GM12892 (cell line): ENCODE data around the gene CCDC60.

Source experiments
- POLR2A ChIP-seq: IDR thresholded peaks from 2 replicates; pipeline ENCODE4 v1.6.1; 2011; ENCODE audit warnings: low read depth, low read length, control low read depth
- POLR2AphosphoS5 ChIP-seq: IDR thresholded peaks from 2 replicates; pipeline ENCODE4 v1.6.1; 2011; ENCODE audit warnings: low read depth, low read length, control low read depth

- no peak for TF ChIP-seq POLR2AphosphoS5
- TF ChIP-seq POLR2A: no peak
Observed at GRCh38 chr12:119468296-119468695, 133.8 kb downstream of the CCDC60 start.
